Measurements from ENCODE around the gene FKBP14. TPM values are rescaled to one million over a fixed set of nuclear protein-coding genes. Genes with fewer than 3 reads are reported as not detected.
A peak's percentile ranks its signal among the peaks of the same experiment; 100 is the strongest.
"Not testable (repeated sequence)": the region's sequence is repeated elsewhere in the genome, so short reads cannot be mapped to it uniquely, and the experiment has no call there.

The FKBP14 gene
- total RNA-seq, 6 experiments from 2014 or later = 4.0 to 8.7 (median 5.2) TPM

DNA sequence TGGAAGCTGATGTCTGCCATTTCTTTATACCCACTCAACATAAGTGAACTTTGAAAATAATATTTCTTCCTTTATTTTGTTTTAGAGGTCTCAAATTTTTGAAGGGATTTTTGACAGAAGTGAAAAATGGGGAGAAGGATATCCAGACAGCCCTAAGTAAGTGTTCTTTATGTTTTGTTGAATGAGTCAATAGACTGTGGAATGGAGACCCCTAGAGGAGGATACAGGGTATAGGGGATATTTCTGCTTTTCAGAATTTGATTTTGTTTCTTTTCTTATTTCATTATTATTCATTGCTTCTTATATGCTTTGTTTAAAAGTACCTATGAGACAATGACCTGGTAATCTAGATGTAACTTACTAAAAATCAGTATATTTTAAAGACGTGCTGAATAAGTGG, 36.1 kb upstream of the FKBP14 start:
- no peak overlapping the region for H3K4me3 ChIP-seq
- peak; percentile 39 to 60 (median 58) for TF ChIP-seq CTCF (IDR thresholded peaks at IDR 0.05)
- no peak for TF ChIP-seq POLR2A (IDR thresholded peaks at IDR 0.05)

GRCh38 chr7:30061786-30062185, 35.3 kb upstream of the FKBP14 start:
- H3K4me3 ChIP-seq; H3K4me1 ChIP-seq; H3K9me3 ChIP-seq; H3K27ac ChIP-seq; intact Hi-C loops (cut with DNase I); H3K36me3 ChIP-seq; H3K27me3 ChIP-seq: not testable (repeated sequence)
- 23% methylated on average over 3 of the region's 3 CpGs for WGBS (ENCODE audit: insufficient coverage, low coverage, low lambda C conversion rate, missing lambda C conversion rate)
- peak in 1 of 3 donors; percentile 36 for DNase-seq
- TF ChIP-seq CTCF (IDR thresholded peaks at IDR 0.05) = peak; percentile 43 to 73 (median 60)
- ATAC-seq = peak; percentile 94 to 97 (median 96)

More for the DNA sequence above, 36.1 kb upstream of the FKBP14 start:
- DNase-seq (no peak), ATAC-seq (peak; percentile 62 to 82 (median 72))
- no peaks in the 10 kb centered on the region for H3K9me3 ChIP-seq
- no peaks in the 10 kb centered on the region for H3K27me3 ChIP-seq
- 55% methylated on average over 1 of the region's 1 CpG for WGBS (ENCODE audit: insufficient coverage, low coverage, low lambda C conversion rate, missing lambda C conversion rate)
- intact Hi-C loops (cut with DNase I) = no loop called here
- H3K4me1 ChIP-seq = peaks cover 0 to 6% (median 0%) of the 10 kb centered on the region in 4 donors
- H3K27ac ChIP-seq = no peak overlapping the region
- peaks cover 0 to 3% (median 0%) of the 10 kb centered on the region in 4 donors for H3K36me3 ChIP-seq

GRCh38 chr7:30057741-30058140, 31.2 kb upstream of the FKBP14 start:
- Histone ChIP-seq H3K4me1 (peaks cover 0 to 6% (median 0%) of the 10 kb centered on the region in 4 donors), H3K27ac (no peak overlapping the region), H3K9me3 (no peaks in the 10 kb centered on the region), H3K4me3 (no peak overlapping the region), H3K27me3 (no peaks in the 10 kb centered on the region), H3K36me3 (peaks cover 0 to 10% (median 0%) of the 10 kb centered on the region in 4 donors)
- DNase-seq (no peak), ATAC-seq (no peak)
- TF ChIP-seq POLR2A (IDR thresholded peaks at IDR 0.05) (no peak), CTCF (IDR thresholded peaks at IDR 0.05) (no peak)
- intact Hi-C loops (cut with DNase I) = no loop called here

- 52% methylated on average over 3 of the region's 3 CpGs for WGBS (ENCODE audit: insufficient coverage, low coverage, low lambda C conversion rate, missing lambda C conversion rate)
- peak in 3 of 4 donors; percentile 29 to 65 (median 58) for ATAC-seq
- intact Hi-C loops (cut with DNase I) = no loop called here
- no peak for TF ChIP-seq POLR2A (IDR thresholded peaks at IDR 0.05)
- TF ChIP-seq CTCF (IDR thresholded peaks at IDR 0.05) = no peak
- H3K9me3 ChIP-seq = no peaks in the 10 kb centered on the region
- H3K27me3 ChIP-seq = no peaks in the 10 kb centered on the region
- H3K4me1 ChIP-seq = peaks cover 0 to 15% (median 0%) of the 10 kb centered on the region in 4 donors
- no peak overlapping the region for H3K4me3 ChIP-seq
- H3K36me3 ChIP-seq = peaks cover 0 to 8% (median 0%) of the 10 kb centered on the region in 4 donors
- H3K27ac ChIP-seq = no peak overlapping the region
- DNase-seq = no peak
Observed at GRCh38 chr7:30053068-30053467, 26.6 kb upstream of the FKBP14 start.

DNA sequence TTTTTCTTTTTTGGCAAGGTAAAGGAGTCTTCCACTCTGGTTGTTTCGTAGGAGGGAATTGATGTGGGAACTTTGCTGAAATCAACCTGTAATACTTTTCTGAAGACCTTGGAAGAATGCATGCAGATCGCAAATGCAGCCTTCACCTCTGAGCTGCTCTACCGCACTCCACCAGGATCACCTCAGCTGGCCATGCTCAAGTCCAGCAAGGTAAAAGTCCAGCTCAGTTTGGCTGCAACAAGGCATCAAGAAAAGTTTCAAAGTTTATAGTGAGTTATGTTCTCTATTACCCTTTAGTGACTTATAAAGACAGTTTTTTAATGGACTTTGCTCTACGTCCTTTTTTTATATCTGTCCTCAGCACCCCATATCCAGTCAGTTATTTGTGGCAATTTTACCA, 22.7 kb upstream of the FKBP14 start:
- 62% methylated on average over 4 of the region's 4 CpGs for WGBS (ENCODE audit: insufficient coverage, low coverage, low lambda C conversion rate, missing lambda C conversion rate)
- intact Hi-C loops (cut with DNase I) = no loop called here
- peak; percentile 70 to 83 (median 80) for ATAC-seq
- Histone ChIP-seq H3K4me3 (no peak overlapping the region), H3K9me3 (no peaks in the 10 kb centered on the region), H3K27me3 (no peaks in the 10 kb centered on the region), H3K36me3 (peaks cover 0 to 6% (median 0%) of the 10 kb centered on the region in 4 donors), H3K27ac (no peak overlapping the region), H3K4me1 (peaks cover 0 to 29% (median 7%) of the 10 kb centered on the region in 4 donors)
- DNase-seq = peak in 2 of 3 donors; percentile 58 to 59
- TF ChIP-seq CTCF (IDR thresholded peaks at IDR 0.05) (no peak), POLR2A (IDR thresholded peaks at IDR 0.05) (no peak)

Measured in right lobe of liver (tissue), 6 donors.